CD8-positive, alpha-beta memory T cell (primary cell): Measurements from ENCODE around the gene BCL11B. TPM values are rescaled to one million over a fixed set of nuclear protein-coding genes. Genes with fewer than 3 reads are reported as not detected.

Experiments used
- CTCF ChIA-PET: fragments of 350-600 bp; sonication (Branson Sonifier 250); formaldehyde crosslinking; loops from one replicate; lab custom pipeline; 2021; ENCODE audit warnings: antibody characterized with exemption; lab: Charles Lee
- POLR2A ChIA-PET: fragments of 350-600 bp; sonication (Branson Sonifier 250); formaldehyde crosslinking; loops from one replicate; lab custom pipeline; 2021; ENCODE audit warnings: antibody characterized with exemption; lab: Charles Lee
- DNase-seq, 5 donors: peaks; one replicate each; pipeline versions ENCODE4 v3.0.0 to v3.0.0-alpha.2; 2020 to 2022; ENCODE audit warnings: mixed read lengths in 1 of 5
- H3K27ac ChIP-seq: one replicate; pipeline ENCODE4 v1.7.0; 2013; ENCODE audit warnings: low read depth, mild to moderate bottlenecking, low read length, moderate library complexity
- H3K27me3 ChIP-seq: 2 replicates; pipeline ENCODE4 v1.7.0; 2013; ENCODE audit warnings: low read length, mild to moderate bottlenecking; ENCODE audit not compliant: insufficient read depth, poor library complexity, severe bottlenecking
- H3K36me3 ChIP-seq: 2 replicates; pipeline ENCODE4 v1.7.0; 2013; ENCODE audit warnings: mild to moderate bottlenecking, low read length, moderate library complexity; ENCODE audit not compliant: insufficient read depth
- H3K4me1 ChIP-seq: 2 replicates; pipeline ENCODE4 v1.7.0; 2013; ENCODE audit warnings: mild to moderate bottlenecking, low read length, moderate library complexity; ENCODE audit not compliant: insufficient read depth
- H3K4me3 ChIP-seq: 2 replicates; pipeline ENCODE4 v1.7.0; 2013; ENCODE audit warnings: mild to moderate bottlenecking, low read length
- H3K9me3 ChIP-seq: 2 replicates; pipeline ENCODE4 v1.7.0; 2013; ENCODE audit warnings: mild to moderate bottlenecking, low read length
- H3K27ac Mint-ChIP-seq, 8 donors: one replicate each; pipeline ENCODE4 v1.8.0; 2020 to 2021; ENCODE audit warnings: mixed read lengths in 8 of 8, mild to moderate bottlenecking in 6 of 8, inconsistent platforms in 3 of 8, moderate library complexity in 3 of 8
- H3K27me3 Mint-ChIP-seq, 2 donors: one replicate each; pipeline ENCODE4 v1.8.0; 2020 to 2021; ENCODE audit warnings: mixed read lengths in 2 of 2, mild to moderate bottlenecking in 1 of 2, moderate library complexity in 1 of 2
- H3K36me3 Mint-ChIP-seq, 3 donors: one replicate each; pipeline ENCODE4 v1.8.0; 2020 to 2021; ENCODE audit warnings: mixed read lengths in 3 of 3, inconsistent platforms in 1 of 3, mild to moderate bottlenecking in 1 of 3
- H3K4me1 Mint-ChIP-seq, 3 donors: one replicate each; pipeline ENCODE4 v1.8.0; 2020 to 2021; ENCODE audit warnings: mixed read lengths in 3 of 3, inconsistent platforms in 1 of 3, mild to moderate bottlenecking in 1 of 3
- H3K4me3 Mint-ChIP-seq, 7 donors: one replicate each; pipeline ENCODE4 v1.8.0; 2020 to 2021; ENCODE audit warnings: mixed read lengths in 7 of 7, mild to moderate bottlenecking in 6 of 7, moderate library complexity in 4 of 7, inconsistent platforms in 2 of 7
- H3K9me3 Mint-ChIP-seq, 5 donors: one replicate each; pipeline ENCODE4 v1.8.0; 2020 to 2022; ENCODE audit warnings: mixed read lengths in 5 of 5, mild to moderate bottlenecking in 3 of 5, moderate library complexity in 2 of 5, inconsistent platforms in 1 of 5
- polyA plus RNA-seq: library from polyadenylated mRNA; unstranded; fragments of 300-500 nt; fragmentation: Illumina TruSeq; gene quantifications from one replicate; pipeline ENCODE4 v1.2.3, GENCODE V29; 2021
- total RNA-seq, 2 experiments: library from RNA; stranded (reverse); gene quantifications; one replicate each; pipeline ENCODE4 v1.2.3, GENCODE V29; 2021

BCL11B gene
- total and polyA plus RNA-seq, 3 experiments from 2014 or later = 9.7 to 42.5 (median 42.0) TPM

- POLR2A ChIA-PET = interaction anchor here (1.1 to 1.3 kb wide), 2 partner anchors 9 to 20 kb away, joined by 3 to 6 read pairs; no protein-coding TSS in a partner anchor
These were observed 62.6 kb downstream of the BCL11B start for GRCh38 chr14:99209409-99209808.

GRCh38 chr14:99208318-99208717 is 63.7 kb downstream of the BCL11B start:
- ChIA-PET CTCF (interaction anchor here (0.7 to 3.7 kb wide), 7 partner anchors 10 to 1231 kb away, joined by 3 to 17 read pairs (median 5); no protein-coding TSS in a partner anchor), POLR2A (interaction anchor here (1.3 kb wide), 1 partner anchor 10 kb away, joined by 6 read pairs; no protein-coding TSS in a partner anchor)
- Mint-ChIP-seq H3K4me3 (peak overlapping the region; percentile 49 to 92 (median 80)), H3K9me3 (no peaks in the 10 kb centered on the region), H3K4me1 (peaks cover 98 to 100% (median 100%) of the 10 kb centered on the region in 3 donors), H3K27me3 (peaks cover 0 to 3% of the 10 kb centered on the region in 2 donors), H3K36me3 (peaks cover 0 to 95% (median 19%) of the 10 kb centered on the region in 3 donors), H3K27ac (peak overlapping the region; percentile 82 to 97 (median 95))
- Histone ChIP-seq H3K36me3 (peaks cover 27% of the 10 kb centered on the region), H3K27ac (no peak overlapping the region), H3K4me1 (peaks cover 100% of the 10 kb centered on the region), H3K27me3 (no peaks in the 10 kb centered on the region), H3K4me3 (peak overlapping the region; percentile 6), H3K9me3 (no peaks in the 10 kb centered on the region)
- DNase-seq = no peak

More at GRCh38 chr14:99209409-99209808, 62.6 kb downstream of the BCL11B start:
- DNase-seq = no peak
- no peaks in the 10 kb centered on the region for H3K27me3 ChIP-seq
- H3K4me3 ChIP-seq = peak overlapping the region; percentile 25
- H3K36me3 Mint-ChIP-seq = peaks cover 0 to 93% (median 21%) of the 10 kb centered on the region in 3 donors
- peaks cover 98 to 100% (median 100%) of the 10 kb centered on the region in 3 donors for H3K4me1 Mint-ChIP-seq
- H3K4me1 ChIP-seq = peaks cover 100% of the 10 kb centered on the region
- H3K36me3 ChIP-seq = peaks cover 22% of the 10 kb centered on the region
- H3K9me3 ChIP-seq = no peaks in the 10 kb centered on the region
- peaks cover 0 to 3% of the 10 kb centered on the region in 2 donors for H3K27me3 Mint-ChIP-seq
- H3K9me3 Mint-ChIP-seq = no peaks in the 10 kb centered on the region
- H3K27ac Mint-ChIP-seq = peak overlapping the region; percentile 90 to 97 (median 95)
- CTCF ChIA-PET = interaction anchor here (1.0 to 2.4 kb wide), 5 partner anchors 9 to 44 kb away, joined by 3 to 10 read pairs (median 3); no protein-coding TSS in a partner anchor
- peak overlapping the region; percentile 53 to 92 (median 80) for H3K4me3 Mint-ChIP-seq
- H3K27ac ChIP-seq = no peak overlapping the region

GRCh38 chr14:99207456-99207855 is 64.5 kb downstream of the BCL11B start:
- no peaks in the 10 kb centered on the region for H3K27me3 ChIP-seq
- H3K36me3 ChIP-seq = peaks cover 27% of the 10 kb centered on the region
- no peaks in the 10 kb centered on the region for H3K9me3 ChIP-seq
- Mint-ChIP-seq H3K36me3 (peaks cover 0 to 95% (median 17%) of the 10 kb centered on the region in 3 donors), H3K27ac (peak overlapping the region in 7 of 8 donors; percentile 82 to 98 (median 95)), H3K27me3 (peaks cover 0 to 3% of the 10 kb centered on the region in 2 donors), H3K4me3 (peak overlapping the region in 6 of 7 donors; percentile 42 to 84 (median 72)), H3K4me1 (peaks cover 98 to 100% (median 100%) of the 10 kb centered on the region in 3 donors), H3K9me3 (no peaks in the 10 kb centered on the region)
- ChIA-PET CTCF (interaction anchor here (0.7 to 3.7 kb wide), 9 partner anchors 11 to 1230 kb away, joined by 3 to 17 read pairs (median 5); no protein-coding TSS in a partner anchor), POLR2A (interaction anchor here (0.6 to 1.5 kb wide), 4 partner anchors 9 to 23 kb away, joined by 3 to 7 read pairs (median 4); no protein-coding TSS in a partner anchor)
- no peak for DNase-seq
- peak overlapping the region; percentile 0 for H3K4me3 ChIP-seq
- no peak overlapping the region for H3K27ac ChIP-seq
- H3K4me1 ChIP-seq = peaks cover 100% of the 10 kb centered on the region

- Histone ChIP-seq H3K36me3 (peaks cover 27% of the 10 kb centered on the region), H3K9me3 (no peaks in the 10 kb centered on the region), H3K4me3 (no peak overlapping the region), H3K4me1 (peaks cover 100% of the 10 kb centered on the region), H3K27ac (no peak overlapping the region), H3K27me3 (no peaks in the 10 kb centered on the region)
- H3K4me1 Mint-ChIP-seq = peaks cover 98 to 100% (median 100%) of the 10 kb centered on the region in 3 donors
- ChIA-PET POLR2A (interaction anchor here (1.1 to 1.4 kb wide), 2 partner anchors 9 to 26 kb away, joined by 3 to 5 read pairs; no protein-coding TSS in a partner anchor), CTCF (interaction anchor here (1.7 to 3.7 kb wide), 3 partner anchors 14 to 61 kb away, joined by 4 to 17 read pairs (median 9); no protein-coding TSS in a partner anchor)
- peaks cover 0 to 95% (median 10%) of the 10 kb centered on the region in 3 donors for H3K36me3 Mint-ChIP-seq
- H3K27me3 Mint-ChIP-seq = peaks cover 0 to 3% of the 10 kb centered on the region in 2 donors
- H3K27ac Mint-ChIP-seq = peak overlapping the region; percentile 82 to 98 (median 94)
- H3K9me3 Mint-ChIP-seq = no peaks in the 10 kb centered on the region
- DNase-seq = no peak
- H3K4me3 Mint-ChIP-seq = peak overlapping the region; percentile 16 to 84 (median 80)
These were observed 65.9 kb downstream of the BCL11B start for GRCh38 chr14:99206090-99206489.

GRCh38 chr14:99205086-99205688 is 66.8 kb downstream of the BCL11B start:
- Mint-ChIP-seq H3K4me3 (peak overlapping the region; percentile 9 to 84 (median 80)), H3K4me1 (peaks cover 95 to 100% (median 97%) of the 10 kb centered on the region in 3 donors), H3K27ac (peak overlapping the region; percentile 82 to 98 (median 94)), H3K9me3 (no peaks in the 10 kb centered on the region), H3K27me3 (peaks cover 0 to 2% of the 10 kb centered on the region in 2 donors), H3K36me3 (peaks cover 0 to 92% (median 10%) of the 10 kb centered on the region in 3 donors)
- CTCF ChIA-PET = interaction anchor here (1.2 to 3.7 kb wide), 4 partner anchors 13 to 62 kb away, joined by 3 to 17 read pairs (median 6); no protein-coding TSS in a partner anchor
- POLR2A ChIA-PET = interaction anchor here (1.1 to 1.4 kb wide), 2 partner anchors 10 kb away, joined by 4 to 5 read pairs; no protein-coding TSS in a partner anchor
- Histone ChIP-seq H3K4me1 (peaks cover 100% of the 10 kb centered on the region), H3K4me3 (peak overlapping the region; percentile 41), H3K27ac (no peak overlapping the region), H3K36me3 (peaks cover 24% of the 10 kb centered on the region), H3K9me3 (no peaks in the 10 kb centered on the region), H3K27me3 (no peaks in the 10 kb centered on the region)
- no peak for DNase-seq

GRCh38 chr14:99203801-99204200 is 68.2 kb downstream of the BCL11B start:
- H3K36me3 Mint-ChIP-seq = peaks cover 4 to 93% (median 11%) of the 10 kb centered on the region in 3 donors
- H3K27me3 Mint-ChIP-seq = peaks cover 0 to 3% of the 10 kb centered on the region in 2 donors
- H3K27me3 ChIP-seq = no peaks in the 10 kb centered on the region
- H3K4me3 Mint-ChIP-seq = peak overlapping the region in 5 of 7 donors; percentile 74 to 84 (median 81)
- peak overlapping the region; percentile 82 to 98 (median 94) for H3K27ac Mint-ChIP-seq
- H3K4me3 ChIP-seq = peak overlapping the region; percentile 18
- no peaks in the 10 kb centered on the region for H3K9me3 ChIP-seq
- no peak overlapping the region for H3K27ac ChIP-seq
- H3K4me1 Mint-ChIP-seq = peaks cover 94 to 100% (median 97%) of the 10 kb centered on the region in 3 donors
- peaks cover 26% of the 10 kb centered on the region for H3K36me3 ChIP-seq
- H3K9me3 Mint-ChIP-seq = no peaks in the 10 kb centered on the region
- ChIA-PET POLR2A (interaction anchor here (1.0 kb wide), 1 partner anchor 12 kb away, joined by 3 read pairs; no protein-coding TSS in a partner anchor), CTCF (interaction anchor here (1.2 kb wide), 1 partner anchor 20 kb away, joined by 3 read pairs; no protein-coding TSS in a partner anchor)
- DNase-seq = no peak
- H3K4me1 ChIP-seq = peaks cover 100% of the 10 kb centered on the region

GRCh38 chr14:99203080-99203479 is 68.9 kb downstream of the BCL11B start:
- H3K27me3 Mint-ChIP-seq = peaks cover 0 to 5% of the 10 kb centered on the region in 2 donors
- Histone ChIP-seq H3K4me3 (no peak overlapping the region), H3K27ac (no peak overlapping the region), H3K9me3 (no peaks in the 10 kb centered on the region), H3K27me3 (no peaks in the 10 kb centered on the region), H3K36me3 (peaks cover 33% of the 10 kb centered on the region), H3K4me1 (peaks cover 100% of the 10 kb centered on the region)
- H3K27ac Mint-ChIP-seq = peak overlapping the region; percentile 82 to 98 (median 94)
- H3K4me1 Mint-ChIP-seq = peaks cover 93 to 100% (median 97%) of the 10 kb centered on the region in 3 donors
- ChIA-PET POLR2A (interaction anchor here (1.3 kb wide), 1 partner anchor 11 kb away, joined by 6 read pairs; no protein-coding TSS in a partner anchor), CTCF (interaction anchor here (1.4 to 1.7 kb wide), 4 partner anchors 11 to 59 kb away, joined by 3 to 6 read pairs (median 4); no protein-coding TSS in a partner anchor)
- H3K36me3 Mint-ChIP-seq = peaks cover 8 to 93% (median 12%) of the 10 kb centered on the region in 3 donors
- H3K9me3 Mint-ChIP-seq = no peaks in the 10 kb centered on the region
- no peak for DNase-seq
- peak overlapping the region; percentile 31 to 84 (median 56) for H3K4me3 Mint-ChIP-seq
